Cardiac fibroblast (primary cell): Measurements from ENCODE around the gene NALCN.
A peak's percentile ranks its signal among the peaks of the same experiment; 100 is the strongest.

Experiments
- DNase-seq, 2 donors: peaks; one replicate each; pipeline versions ENCODE4 v3.0.0 to v3.0.0-alpha.2; 2010; ENCODE audit warnings: low read depth in 2 of 2
- H3K4me3 ChIP-seq, 2 donors: replicated peaks in 1 of 2; 1 replicate in 1 of 2; 2 replicates in 1 of 2; pipeline ENCODE4 v1.5.1; 2011; ENCODE audit warnings: low read depth in 2 of 2, low read length in 2 of 2, mild to moderate bottlenecking in 2 of 2, moderate library complexity in 1 of 2
- TF ChIP-seq, protein P1 (sequence below): IDR thresholded peaks from one replicate; pipeline ENCODE4 v1.5.1; 2011; ENCODE audit warnings: low read depth, mild to moderate bottlenecking, low read length, inconsistent platforms

The NALCN gene

DNA sequence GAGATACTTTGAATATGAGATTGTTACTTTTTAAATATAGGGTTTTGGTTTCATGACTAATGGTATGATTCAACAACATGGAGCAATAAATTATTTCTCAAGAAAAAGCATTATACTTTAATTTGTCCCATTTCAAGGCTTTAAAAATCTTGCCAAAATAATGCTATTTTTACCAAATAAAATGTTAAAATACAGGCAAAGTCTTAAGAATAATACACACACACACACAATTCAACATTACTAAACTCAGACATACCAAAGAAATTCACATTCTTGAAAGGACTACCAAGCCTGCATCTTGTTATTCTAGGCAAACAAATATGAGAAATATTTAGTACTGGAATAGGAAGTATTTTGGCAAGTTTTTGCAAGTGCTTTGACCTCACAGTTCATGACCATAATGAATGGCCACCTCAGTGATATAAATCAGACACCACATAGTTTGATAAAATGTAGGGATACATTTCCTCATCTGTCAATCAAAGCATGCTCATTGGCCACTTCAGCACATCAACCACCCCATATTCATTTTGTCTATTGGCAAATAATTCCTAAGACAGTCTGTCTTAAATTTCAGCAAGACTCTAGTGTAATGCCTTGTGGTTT, 107.2 kb downstream of the NALCN start:
- peak; percentile 46 to 84 for DNase-seq
- TF ChIP-seq, protein P1, sequence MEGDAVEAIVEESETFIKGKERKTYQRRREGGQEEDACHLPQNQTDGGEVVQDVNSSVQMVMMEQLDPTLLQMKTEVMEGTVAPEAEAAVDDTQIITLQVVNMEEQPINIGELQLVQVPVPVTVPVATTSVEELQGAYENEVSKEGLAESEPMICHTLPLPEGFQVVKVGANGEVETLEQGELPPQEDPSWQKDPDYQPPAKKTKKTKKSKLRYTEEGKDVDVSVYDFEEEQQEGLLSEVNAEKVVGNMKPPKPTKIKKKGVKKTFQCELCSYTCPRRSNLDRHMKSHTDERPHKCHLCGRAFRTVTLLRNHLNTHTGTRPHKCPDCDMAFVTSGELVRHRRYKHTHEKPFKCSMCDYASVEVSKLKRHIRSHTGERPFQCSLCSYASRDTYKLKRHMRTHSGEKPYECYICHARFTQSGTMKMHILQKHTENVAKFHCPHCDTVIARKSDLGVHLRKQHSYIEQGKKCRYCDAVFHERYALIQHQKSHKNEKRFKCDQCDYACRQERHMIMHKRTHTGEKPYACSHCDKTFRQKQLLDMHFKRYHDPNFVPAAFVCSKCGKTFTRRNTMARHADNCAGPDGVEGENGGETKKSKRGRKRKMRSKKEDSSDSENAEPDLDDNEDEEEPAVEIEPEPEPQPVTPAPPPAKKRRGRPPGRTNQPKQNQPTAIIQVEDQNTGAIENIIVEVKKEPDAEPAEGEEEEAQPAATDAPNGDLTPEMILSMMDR: no peak
- no peak overlapping the region for H3K4me3 ChIP-seq

GRCh38 chr13:101308247-101309013, 107.9 kb downstream of the NALCN start:
- peak in 1 of 2 donors; percentile 28 for DNase-seq
- no peak overlapping the region for H3K4me3 ChIP-seq
- TF ChIP-seq, protein P1: no peak

GRCh38 chr13:101307181-101307701, 109.1 kb downstream of the NALCN start:
- TF ChIP-seq, protein P1: no peak
- peak; percentile 52 to 79 for DNase-seq
- H3K4me3 ChIP-seq: no peak overlapping the region

- DNase-seq: no peak
- TF ChIP-seq, protein P1: no peak
- H3K4me3 ChIP-seq: no peak overlapping the region
These were observed 109.5 kb downstream of the NALCN start for GRCh38 chr13:101306773-101307172.

GRCh38 chr13:101305981-101306411, 110.3 kb downstream of the NALCN start:
- DNase-seq: no peak
- no peak overlapping the region for H3K4me3 ChIP-seq
- TF ChIP-seq, protein P1: no peak

DNA sequence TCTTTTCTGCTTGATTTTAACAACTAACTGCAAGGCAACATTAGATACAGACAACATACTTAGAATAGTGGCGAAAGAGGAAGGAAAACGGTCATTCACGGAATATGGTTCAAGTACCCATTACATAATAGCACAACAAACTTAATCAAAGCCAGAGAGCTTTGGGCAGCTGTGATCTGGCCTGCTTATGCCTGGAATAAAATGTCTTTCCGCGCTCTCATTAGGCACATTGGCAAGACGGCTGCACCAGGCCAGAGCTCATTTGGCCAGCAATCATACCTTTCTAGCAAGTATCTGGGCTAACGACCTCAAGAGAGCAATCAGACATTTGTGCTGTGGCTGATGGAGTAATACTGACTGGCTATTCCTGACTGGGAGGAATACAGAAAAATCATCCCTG, 112.8 kb downstream of the NALCN start:
- TF ChIP-seq, protein P1: no peak
- DNase-seq: no peak
- no peak overlapping the region for H3K4me3 ChIP-seq
